MM.1S (cell line): ENCODE data around the gene LINGO3.

Experiments
- DNase-seq: peaks from one replicate; pipeline ENCODE4 v3.0.0-alpha.2; 2015
- H2AFZ ChIP-seq: fragments of 300-600 bp; sonication (generic); 2 replicates; pipeline ENCODE4 v1.6.0; 2016; ENCODE audit warnings: antibody characterized with exemption, low read length
- H3F3A ChIP-seq: fragments of 300-600 bp; sonication (generic); 2 replicates; pipeline ENCODE4 v1.6.1; 2016; ENCODE audit warnings: mild to moderate bottlenecking, antibody characterized with exemption, low read length, moderate library complexity, mixed read lengths; ENCODE audit not compliant: insufficient read depth
- H3K27ac ChIP-seq: fragments of 300-600 bp; sonication (generic); 2 replicates; pipeline ENCODE4 v1.5.1; 2016; ENCODE audit warnings: mild to moderate bottlenecking, low read length
- H3K27me3 ChIP-seq: fragments of 300-600 bp; sonication (generic); replicated peaks from 2 replicates; pipeline ENCODE4 v1.6.0; 2016; ENCODE audit warnings: low read length; ENCODE audit not compliant: insufficient read depth
- H3K36me3 ChIP-seq: fragments of 300-600 bp; sonication (generic); replicated peaks from 2 replicates; pipeline ENCODE4 v1.6.1; 2016; ENCODE audit warnings: mild to moderate bottlenecking, low read length, mixed read lengths; ENCODE audit not compliant: insufficient read depth
- H3K4me1 ChIP-seq: fragments of 300-600 bp; sonication (generic); 2 replicates; pipeline ENCODE4 v1.6.1; 2016; ENCODE audit warnings: low read length, mixed read lengths
- H3K4me2 ChIP-seq: fragments of 300-600 bp; sonication (generic); 2 replicates; pipeline ENCODE4 v1.6.0; 2016; ENCODE audit warnings: low read depth, low read length
- H3K4me3 ChIP-seq: fragments of 300-600 bp; sonication (generic); 2 replicates; pipeline ENCODE4 v1.5.1; 2016; ENCODE audit warnings: low read length, mixed read lengths
- H3K79me2 ChIP-seq: fragments of 300-600 bp; sonication (generic); 2 replicates; pipeline ENCODE4 v1.6.1; 2016; ENCODE audit warnings: mixed run types, low read length, mixed read lengths
- H3K9ac ChIP-seq: fragments of 300-600 bp; sonication (generic); 2 replicates; pipeline ENCODE4 v1.6.1; 2016; ENCODE audit warnings: low read length, mixed read lengths
- H3K9me2 ChIP-seq: fragments of 300-600 bp; sonication (generic); replicated peaks from 2 replicates; pipeline ENCODE4 v1.6.1; 2016; ENCODE audit warnings: mild to moderate bottlenecking, low read length, mixed read lengths; ENCODE audit not compliant: insufficient read depth
- H3K9me3 ChIP-seq: fragments of 300-600 bp; sonication (generic); replicated peaks from 2 replicates; pipeline ENCODE4 v1.6.1; 2016; ENCODE audit warnings: mild to moderate bottlenecking, low read length, mixed read lengths; ENCODE audit not compliant: insufficient read depth
- H4K20me1 ChIP-seq: fragments of 300-600 bp; sonication (generic); 2 replicates; pipeline ENCODE4 v1.6.1; 2016; ENCODE audit warnings: mild to moderate bottlenecking, low read length, moderate library complexity, mixed read lengths; ENCODE audit not compliant: insufficient read depth
- CTCF ChIP-seq: fragments of 300-600 bp; sonication (generic); IDR thresholded peaks from 2 replicates; pipeline ENCODE4 v1.5.1; 2016; ENCODE audit warnings: antibody characterized with exemption, low read length, mixed read lengths
- EZH2 ChIP-seq: fragments of 300-600 bp; sonication (generic); optimal IDR thresholded peaks from 2 replicates; pipeline ENCODE3; 2017; ENCODE audit warnings: low read depth, mild to moderate bottlenecking, antibody characterized with exemption, low read length, mixed read lengths
- EZH2phosphoT487 ChIP-seq: fragments of 300-600 bp; sonication (generic); IDR thresholded peaks from 2 replicates; pipeline ENCODE4 v1.6.1; 2018; ENCODE audit warnings: antibody characterized with exemption, low read length

Gene LINGO3

GRCh38 chr19:2270423-2271233, 37.3 kb downstream of the LINGO3 start:
- Histone ChIP-seq H3K9me2 (no peaks in the 10 kb centered on the region), H3K27me3 (no peaks in the 10 kb centered on the region), H3K4me1 (peaks cover 40% of the 10 kb centered on the region), H2AFZ (no peak overlapping the region), H3K36me3 (peaks cover 17% of the 10 kb centered on the region), H3K9ac (peak overlapping the region; percentile 97), H4K20me1 (peaks cover 38% of the 10 kb centered on the region), H3K79me2 (peaks cover 72% of the 10 kb centered on the region), H3K9me3 (no peaks in the 10 kb centered on the region), H3K27ac (peak overlapping the region; percentile 83), H3K4me2 (peak overlapping the region; percentile 91), H3F3A (peaks cover 53% of the 10 kb centered on the region), H3K4me3 (peak overlapping the region; percentile 98)
- TF ChIP-seq CTCF (no peak), EZH2 (no peak), EZH2phosphoT487 (no peak)
- DNase-seq, result peak; percentile 52

GRCh38 chr19:2270157-2270422, 37.9 kb downstream of the LINGO3 start:
- Histone ChIP-seq H3K27ac (peak overlapping the region; percentile 83), H3K9ac (peak overlapping the region; percentile 97), H3K4me1 (peaks cover 40% of the 10 kb centered on the region), H2AFZ (no peak overlapping the region), H4K20me1 (peaks cover 38% of the 10 kb centered on the region), H3K36me3 (peaks cover 17% of the 10 kb centered on the region), H3K79me2 (peaks cover 68% of the 10 kb centered on the region), H3K9me2 (no peaks in the 10 kb centered on the region), H3F3A (peaks cover 53% of the 10 kb centered on the region), H3K27me3 (no peaks in the 10 kb centered on the region), H3K9me3 (no peaks in the 10 kb centered on the region), H3K4me2 (peak overlapping the region; percentile 79), H3K4me3 (peak overlapping the region; percentile 98)
- no peak for TF ChIP-seq EZH2phosphoT487
- TF ChIP-seq EZH2, result no peak
- TF ChIP-seq CTCF, result no peak
- DNase-seq, result peak; percentile 46

- Histone ChIP-seq H3K4me3 (peak overlapping the region; percentile 98), H3K9me3 (no peaks in the 10 kb centered on the region), H3K27ac (peak overlapping the region; percentile 83), H3K27me3 (no peaks in the 10 kb centered on the region), H3K79me2 (peaks cover 64% of the 10 kb centered on the region), H2AFZ (peak overlapping the region; percentile 68), H3K36me3 (peaks cover 17% of the 10 kb centered on the region), H4K20me1 (peaks cover 38% of the 10 kb centered on the region), H3K4me1 (peaks cover 40% of the 10 kb centered on the region), H3K9ac (peak overlapping the region; percentile 97), H3F3A (peaks cover 53% of the 10 kb centered on the region), H3K9me2 (no peaks in the 10 kb centered on the region), H3K4me2 (peak overlapping the region; percentile 90; the same call in 1 of the 2 replicates)
- DNase-seq, result peak; percentile 98
- TF ChIP-seq EZH2phosphoT487, result no peak
- TF ChIP-seq CTCF, result peak; percentile 25; the same call in 1 of the 2 replicates
Observed at GRCh38 chr19:2269244-2270156, 38.5 kb downstream of the LINGO3 start.
